Measurements from ENCODE around the gene CNTF.

DNA sequence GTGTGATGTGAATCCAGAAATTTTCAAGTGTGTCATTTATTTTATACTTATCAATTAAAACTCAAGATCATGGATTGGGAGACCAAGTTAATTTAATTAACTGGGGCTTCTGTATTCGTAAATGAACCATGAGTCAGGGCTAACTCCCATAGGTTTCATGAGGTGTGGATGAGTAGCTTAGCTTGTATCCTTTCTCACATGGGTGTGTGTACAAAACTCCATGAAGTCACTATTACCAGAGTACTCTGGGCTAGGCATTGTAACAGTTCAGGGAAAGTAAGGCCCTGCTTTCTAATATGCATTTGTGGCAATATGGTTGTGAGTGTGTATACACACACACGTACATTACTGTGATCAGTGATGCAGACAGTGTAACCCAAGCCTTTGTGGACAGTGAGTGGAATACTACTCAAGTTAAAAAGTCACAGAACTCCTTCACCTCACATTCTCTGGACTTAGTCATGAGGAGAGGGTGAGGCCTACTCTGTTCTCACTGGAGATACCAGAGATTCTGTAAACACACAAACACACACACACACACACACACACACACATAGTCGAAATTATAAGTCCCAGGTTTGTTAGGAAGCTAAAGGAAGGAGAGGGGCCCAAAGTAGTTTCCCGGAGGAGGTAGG is 3.5 kb downstream of the CNTF start:
- TF ChIP-seq, protein P1, sequence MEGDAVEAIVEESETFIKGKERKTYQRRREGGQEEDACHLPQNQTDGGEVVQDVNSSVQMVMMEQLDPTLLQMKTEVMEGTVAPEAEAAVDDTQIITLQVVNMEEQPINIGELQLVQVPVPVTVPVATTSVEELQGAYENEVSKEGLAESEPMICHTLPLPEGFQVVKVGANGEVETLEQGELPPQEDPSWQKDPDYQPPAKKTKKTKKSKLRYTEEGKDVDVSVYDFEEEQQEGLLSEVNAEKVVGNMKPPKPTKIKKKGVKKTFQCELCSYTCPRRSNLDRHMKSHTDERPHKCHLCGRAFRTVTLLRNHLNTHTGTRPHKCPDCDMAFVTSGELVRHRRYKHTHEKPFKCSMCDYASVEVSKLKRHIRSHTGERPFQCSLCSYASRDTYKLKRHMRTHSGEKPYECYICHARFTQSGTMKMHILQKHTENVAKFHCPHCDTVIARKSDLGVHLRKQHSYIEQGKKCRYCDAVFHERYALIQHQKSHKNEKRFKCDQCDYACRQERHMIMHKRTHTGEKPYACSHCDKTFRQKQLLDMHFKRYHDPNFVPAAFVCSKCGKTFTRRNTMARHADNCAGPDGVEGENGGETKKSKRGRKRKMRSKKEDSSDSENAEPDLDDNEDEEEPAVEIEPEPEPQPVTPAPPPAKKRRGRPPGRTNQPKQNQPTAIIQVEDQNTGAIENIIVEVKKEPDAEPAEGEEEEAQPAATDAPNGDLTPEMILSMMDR (IDR thresholded peaks at IDR 0.05) = no peak
- TF ChIP-seq POLR2AphosphoS5 (IDR thresholded peaks at IDR 0.05) = no peak
